Lung (tissue), 12 donors: ENCODE data around the gene PEX11A. TPM values are rescaled to one million over a fixed set of nuclear protein-coding genes. Genes with fewer than 3 reads are reported as not detected.
"Not testable (repeated sequence)": the region's sequence is repeated elsewhere in the genome, so short reads cannot be mapped to it uniquely, and the experiment has no call there.

Experiments
- ATAC-seq: fragments of 200-7000 bp; cut with Tn5 transposase; one replicate; pipeline ENCODE4 v1.9.1; 2020; ENCODE audit warnings: moderate number of reproducible peaks; ENCODE audit not compliant: insufficient read depth, low FRiP score
- DNase-seq, 3 donors: peaks; one replicate each; pipeline ENCODE4 v3.0.0-alpha.2; 2013 to 2017
- H3K27ac ChIP-seq, 2 donors: one replicate each; pipeline ENCODE4 v1.5.1; 2013; ENCODE audit warnings: mild to moderate bottlenecking in 2 of 2, moderate library complexity in 2 of 2, control low read depth in 1 of 2, inconsistent platforms in 1 of 2, low read depth in 1 of 2, low read length in 1 of 2
- H3K27me3 ChIP-seq, 3 donors: one replicate each; pipeline ENCODE4 v1.5.1; 2013; ENCODE audit warnings: low read length in 2 of 3; ENCODE audit not compliant: control insufficient read depth in 3 of 3, insufficient read depth in 3 of 3
- H3K36me3 ChIP-seq, 4 donors: one replicate each; pipeline ENCODE4 v1.5.1; 2013; ENCODE audit warnings: low read length in 4 of 4, mild to moderate bottlenecking in 1 of 4, moderate library complexity in 1 of 4; ENCODE audit not compliant: control insufficient read depth in 4 of 4, insufficient read depth in 4 of 4
- H3K4me1 ChIP-seq, 5 donors: one replicate each; pipeline ENCODE4 v1.5.1; 2013; ENCODE audit warnings: low read length in 5 of 5, mild to moderate bottlenecking in 2 of 5, moderate library complexity in 1 of 5; ENCODE audit not compliant: control insufficient read depth in 5 of 5, insufficient read depth in 5 of 5
- H3K4me3 ChIP-seq: one replicate; pipeline ENCODE4 v1.5.1; 2013; ENCODE audit warnings: mild to moderate bottlenecking, control low read depth, moderate library complexity
- H3K9ac ChIP-seq, 2 donors: one replicate each; pipeline ENCODE4 v1.5.1; 2013; ENCODE audit warnings: low read length in 2 of 2, control low read depth in 1 of 2; ENCODE audit not compliant: insufficient read depth in 1 of 2
- H3K9me3 ChIP-seq, 4 donors: one replicate each; pipeline ENCODE4 v1.5.1; 2013; ENCODE audit warnings: low read length in 3 of 4, mild to moderate bottlenecking in 1 of 4, moderate library complexity in 1 of 4; ENCODE audit not compliant: control insufficient read depth in 4 of 4, insufficient read depth in 3 of 4
- WGBS, 2 donors: extraction: QIAGEN DNeasy Blood & Tissue Kit; methylation state at CpG; one replicate each; pipeline ENCODE4 v1.1.7; 2013; 5-methylcytosine and 5-hydroxymethylcytosine counted together
- polyA plus RNA-seq, 2 donors: library from polyadenylated mRNA; stranded (reverse); fragments of 200-250 nt; gene quantifications; one replicate each; pipeline ENCODE4 v1.2.1, GENCODE V29; 2013
- total RNA-seq, 2 donors: library from RNA; depleted of rRNA in 1 of 2; stranded (reverse); fragments of >200 nt in 1 of 2; gene quantifications; one replicate each; pipeline ENCODE4 v1.2.1, GENCODE V29; 2014 to 2021
- TF ChIP-seq, protein P1 (sequence below): IDR thresholded peaks from 2 replicates; pipeline ENCODE4 v1.5.1; 2012; ENCODE audit warnings: mild to moderate bottlenecking; ENCODE audit errors: control extremely low read depth, extremely low read depth
- donor health status: control.
- donor health status: control.
- donor health status: Bipolar disorder and iron deficiency.
- donor health status: healthy.
- donor health status: DM: yes; HTN: yes; CAD: no.

PEX11A gene
- total and polyA plus RNA-seq, 4 donors = 5.6 to 7.9 (median 6.1) TPM

DNA sequence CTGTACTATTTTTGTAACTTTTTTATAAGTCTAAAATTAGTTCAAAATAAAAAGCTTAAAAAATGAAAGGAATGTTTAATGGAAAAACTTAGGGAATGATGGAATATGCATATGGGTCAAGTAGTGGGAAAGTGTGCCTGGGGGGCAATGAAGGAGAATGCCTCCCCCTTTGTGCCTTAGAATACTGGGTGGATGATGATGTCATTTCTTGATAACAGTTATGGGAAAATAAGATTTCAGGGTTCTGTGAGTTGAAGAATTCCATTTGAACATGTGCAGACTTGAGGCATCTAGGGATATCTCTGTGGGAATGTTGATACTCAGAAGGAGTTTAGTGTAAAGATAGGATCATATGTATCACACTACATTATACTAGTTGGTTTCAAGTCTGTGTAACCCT is 13.9 kb upstream of the PEX11A start:
- H3K9me3 ChIP-seq = peaks cover 0 to 1% (median 0%) of the 10 kb centered on the region in 4 donors
- TF ChIP-seq, protein P1, sequence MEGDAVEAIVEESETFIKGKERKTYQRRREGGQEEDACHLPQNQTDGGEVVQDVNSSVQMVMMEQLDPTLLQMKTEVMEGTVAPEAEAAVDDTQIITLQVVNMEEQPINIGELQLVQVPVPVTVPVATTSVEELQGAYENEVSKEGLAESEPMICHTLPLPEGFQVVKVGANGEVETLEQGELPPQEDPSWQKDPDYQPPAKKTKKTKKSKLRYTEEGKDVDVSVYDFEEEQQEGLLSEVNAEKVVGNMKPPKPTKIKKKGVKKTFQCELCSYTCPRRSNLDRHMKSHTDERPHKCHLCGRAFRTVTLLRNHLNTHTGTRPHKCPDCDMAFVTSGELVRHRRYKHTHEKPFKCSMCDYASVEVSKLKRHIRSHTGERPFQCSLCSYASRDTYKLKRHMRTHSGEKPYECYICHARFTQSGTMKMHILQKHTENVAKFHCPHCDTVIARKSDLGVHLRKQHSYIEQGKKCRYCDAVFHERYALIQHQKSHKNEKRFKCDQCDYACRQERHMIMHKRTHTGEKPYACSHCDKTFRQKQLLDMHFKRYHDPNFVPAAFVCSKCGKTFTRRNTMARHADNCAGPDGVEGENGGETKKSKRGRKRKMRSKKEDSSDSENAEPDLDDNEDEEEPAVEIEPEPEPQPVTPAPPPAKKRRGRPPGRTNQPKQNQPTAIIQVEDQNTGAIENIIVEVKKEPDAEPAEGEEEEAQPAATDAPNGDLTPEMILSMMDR = no peak
- H3K27ac ChIP-seq = no peak overlapping the region
- no peak overlapping the region for H3K4me3 ChIP-seq
- H3K9ac ChIP-seq = no peak overlapping the region
- H3K27me3 ChIP-seq = peaks cover 0 to 4% (median 0%) of the 10 kb centered on the region in 3 donors
- H3K4me1 ChIP-seq = no peaks in the 10 kb centered on the region
- no peaks in the 10 kb centered on the region for H3K36me3 ChIP-seq
- DNase-seq = no peak
- no peak for ATAC-seq

DNA sequence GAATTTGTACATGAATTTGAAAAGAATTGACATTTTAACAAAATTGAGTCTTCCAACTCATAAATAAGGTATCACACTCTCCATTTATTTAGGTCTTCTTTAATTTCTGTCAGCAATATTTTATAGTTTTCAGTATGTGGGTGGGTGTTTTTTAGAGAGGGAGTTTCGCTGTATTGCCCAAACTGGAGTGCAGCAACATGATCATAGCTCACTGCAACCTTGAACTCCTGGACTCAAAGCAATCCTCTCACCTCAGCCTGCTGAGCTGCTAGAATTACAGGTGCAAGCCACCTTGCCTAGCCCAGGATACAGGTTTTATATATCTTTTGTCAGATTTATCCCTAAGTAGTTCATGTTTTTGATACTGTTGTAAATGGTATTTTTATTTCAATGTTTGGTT is 4.6 kb upstream of the PEX11A start:
- Histone ChIP-seq H3K9me3 (no peaks in the 10 kb centered on the region), H3K4me3 (no peak overlapping the region), H3K27ac (no peak overlapping the region), H3K36me3 (no peaks in the 10 kb centered on the region), H3K9ac (no peak overlapping the region), H3K4me1 (peaks cover 0 to 2% (median 0%) of the 10 kb centered on the region in 5 donors), H3K27me3 (no peaks in the 10 kb centered on the region)
- WGBS, 2 donors = 93 to 96% methylated on average over 1 of the region's 1 CpG
- ATAC-seq = no peak
- no peak for DNase-seq
- TF ChIP-seq, protein P1 = no peak

DNA sequence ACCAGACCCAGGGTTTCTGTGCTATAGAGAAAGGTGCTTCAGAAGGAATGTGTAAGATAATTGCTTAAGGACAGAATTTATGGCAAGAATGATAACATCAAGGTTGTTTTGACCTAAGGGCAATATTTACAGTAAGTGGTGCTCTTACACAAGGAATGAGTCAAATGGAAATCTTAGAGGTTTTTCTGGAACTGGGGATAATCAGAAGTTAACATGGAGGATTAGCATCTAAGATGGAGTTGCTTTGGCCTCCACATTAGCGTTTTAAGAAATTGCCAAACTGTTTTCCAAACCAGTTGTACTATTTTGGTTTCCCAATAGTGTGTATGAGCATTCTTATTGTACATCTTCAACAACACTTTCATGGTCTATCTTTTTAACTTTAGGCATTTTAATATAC is 3.1 kb upstream of the PEX11A start:
- Histone ChIP-seq H3K36me3 (no peaks in the 10 kb centered on the region), H3K4me1 (peaks cover 0 to 8% (median 0%) of the 10 kb centered on the region in 5 donors), H3K27ac (no peak overlapping the region), H3K9ac (no peak overlapping the region), H3K27me3 (no peaks in the 10 kb centered on the region), H3K9me3 (no peaks in the 10 kb centered on the region), H3K4me3 (no peak overlapping the region)
- TF ChIP-seq, protein P1 = no peak
- WGBS, 2 donors = 71 to 82% methylated on average over 1 of the region's 1 CpG
- DNase-seq (no peak), ATAC-seq (no peak)

DNA sequence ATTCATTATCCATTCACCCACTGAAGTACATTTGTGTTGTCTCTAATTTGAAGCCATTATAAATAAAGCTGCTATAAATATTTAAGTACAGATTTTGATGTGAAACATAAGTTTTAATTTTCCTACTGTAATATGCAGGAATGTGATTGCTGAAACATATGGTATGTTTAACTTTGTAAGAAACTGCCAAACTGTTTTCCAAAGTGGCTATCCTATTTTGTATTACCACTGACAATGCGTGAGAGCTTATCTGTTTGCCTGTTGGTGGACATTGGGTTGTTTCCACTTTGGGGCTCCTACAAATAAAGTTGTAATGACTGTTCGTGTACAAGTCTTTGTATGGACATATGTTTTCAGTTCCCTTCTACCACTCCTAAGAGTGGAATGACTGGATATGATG is 2.5 kb upstream of the PEX11A start:
- H3K4me3 ChIP-seq = no peak overlapping the region
- H3K36me3 ChIP-seq = no peaks in the 10 kb centered on the region
- DNase-seq (peak in 2 of 3 donors; percentile 59 to 69), ATAC-seq (no peak)
- H3K27me3 ChIP-seq = no peaks in the 10 kb centered on the region
- H3K27ac ChIP-seq = no peak overlapping the region
- TF ChIP-seq, protein P1 = no peak
- 38 to 85% methylated on average over 2 of the region's 2 CpGs for WGBS, 2 donors
- H3K9me3 ChIP-seq = no peaks in the 10 kb centered on the region
- H3K4me1 ChIP-seq = peaks cover 0 to 8% (median 0%) of the 10 kb centered on the region in 5 donors
- no peak overlapping the region for H3K9ac ChIP-seq

DNA sequence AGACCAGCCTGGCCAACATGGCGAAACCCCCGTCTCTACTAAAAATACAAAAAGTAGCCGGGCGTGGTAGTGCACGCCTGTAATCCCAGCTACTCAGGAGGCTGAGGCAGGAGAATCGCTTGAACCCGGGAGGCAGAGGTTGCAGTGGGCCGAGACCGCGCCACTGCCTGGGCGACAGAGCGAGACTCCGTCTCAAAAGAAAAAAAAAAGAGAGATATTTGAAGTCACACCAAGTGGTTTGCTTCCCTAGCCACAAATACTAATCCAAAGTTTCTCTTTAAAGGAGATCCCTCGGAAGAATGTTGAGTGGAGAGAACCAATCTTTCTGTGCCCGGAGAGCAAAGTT is 651 bp downstream of the PEX11A start:
- Histone ChIP-seq H3K27ac (peak overlapping the region; percentile 48 to 64), H3K4me3 (peak overlapping the region; percentile 67), H3K9ac (peak overlapping the region; percentile 31 to 76)
- not testable (repeated sequence) for ATAC-seq, DNase-seq, H3K4me1 ChIP-seq, H3K9me3 ChIP-seq, H3K36me3 ChIP-seq, H3K27me3 ChIP-seq
- WGBS, 2 donors = 49 to 62% methylated on average over 15 of the region's 15 CpGs
